Measurements from ENCODE around the gene VSIG2.
"Not testable (repeated sequence)": the region's sequence is repeated elsewhere in the genome, so short reads cannot be mapped to it uniquely, and the experiment has no call there.

The VSIG2 gene

DNA sequence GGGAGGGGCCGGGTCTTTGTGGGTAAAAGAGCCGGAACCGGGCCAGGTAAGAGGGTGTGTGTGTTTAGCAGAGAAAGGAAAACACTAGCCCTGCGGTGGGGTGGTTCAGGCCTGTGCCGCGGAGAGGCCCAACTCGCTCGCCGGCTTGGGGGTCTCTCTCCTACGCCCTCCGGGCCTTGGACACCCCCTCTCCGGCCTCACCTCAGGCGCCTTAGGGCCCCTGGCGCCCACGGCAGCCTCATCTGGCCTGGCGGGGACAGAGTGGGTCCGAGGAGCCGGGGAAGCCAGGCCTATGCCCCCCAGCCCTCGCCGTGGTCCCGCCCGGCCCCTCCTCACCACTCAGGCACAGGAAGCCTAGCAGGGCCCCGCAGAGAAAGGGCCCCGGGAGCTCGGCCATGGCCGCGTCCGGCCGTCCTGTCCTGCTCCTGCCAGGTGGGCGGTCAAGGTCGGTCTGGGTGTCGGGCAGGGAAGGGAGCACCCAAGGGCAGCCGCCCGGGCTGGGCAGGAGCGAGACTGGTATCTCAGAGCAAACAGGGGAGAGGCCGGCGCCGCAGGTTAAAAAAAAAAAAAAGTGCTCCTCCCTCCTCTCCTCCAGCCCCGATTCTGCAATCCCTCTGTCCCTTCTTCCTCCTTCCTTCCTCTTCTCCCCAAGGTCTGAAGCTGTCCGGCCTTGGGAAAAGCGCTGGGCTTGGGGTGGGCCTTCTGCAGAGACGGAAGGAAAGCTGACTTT is at the start of gene VSIG2:
Gene VSIG2, minus strand, starts transcription at position 515 of the 730 bp plus-strand sequence. Its CDS starts 118 bp downstream, at position 397.
- DNase-seq (ENCODE audit: low read depth), result no peak

GRCh38 chr11:124801014-124801413 is 49.0 kb upstream of the VSIG2 start:
- no peak for DNase-seq (ENCODE audit: low read depth)

DNA sequence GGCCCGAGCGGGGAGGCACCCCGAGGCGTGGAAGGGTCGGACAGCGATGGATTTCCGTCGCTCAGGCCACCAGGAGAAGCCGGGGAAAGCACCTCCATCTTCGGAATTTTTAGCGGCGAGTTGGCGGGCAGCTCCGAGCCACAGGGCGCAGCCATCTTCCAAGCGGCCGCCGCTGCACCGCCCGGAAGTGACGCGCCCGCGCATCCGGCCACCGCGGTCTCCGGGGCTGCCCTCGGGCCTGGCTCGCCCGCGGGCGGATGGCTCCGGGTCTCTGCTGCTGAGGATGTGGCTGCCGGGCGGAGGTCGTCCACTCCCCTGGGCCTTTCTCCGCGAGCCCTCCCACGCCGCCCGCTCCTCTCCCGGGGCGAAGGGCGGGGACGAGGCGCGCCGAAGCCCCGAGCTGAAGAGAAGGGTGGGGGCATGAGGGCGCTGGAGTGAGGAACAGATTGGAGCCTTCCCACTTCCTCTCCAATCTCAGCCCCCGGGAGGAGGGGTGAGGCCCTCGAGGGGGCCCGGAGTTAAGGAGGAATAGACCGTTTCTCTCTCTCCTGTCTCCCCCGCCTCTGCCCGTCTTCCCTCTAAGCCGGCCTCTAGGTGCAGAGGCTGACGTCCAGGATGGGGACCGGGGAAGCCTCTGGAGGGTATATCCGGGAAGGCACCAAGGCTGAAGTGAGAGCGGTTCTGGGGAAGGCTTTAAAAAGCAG is 48.3 kb upstream of the VSIG2 start, which contains the start of gene MSANTD2:
Gene MSANTD2, minus strand, starts transcription at position 181 of the 704 bp plus-strand sequence. Its CDS starts 26 bp downstream, at position 155.
- DNase-seq (ENCODE audit: low read depth), result peak; percentile 71

- peak; percentile 29 for DNase-seq (ENCODE audit: low read depth)
Observed at GRCh38 chr11:124799348-124800225, 47.5 kb upstream of the VSIG2 start.

GRCh38 chr11:124798991-124799347 is 46.9 kb upstream of the VSIG2 start:
- DNase-seq (ENCODE audit: low read depth), result no peak

DNA sequence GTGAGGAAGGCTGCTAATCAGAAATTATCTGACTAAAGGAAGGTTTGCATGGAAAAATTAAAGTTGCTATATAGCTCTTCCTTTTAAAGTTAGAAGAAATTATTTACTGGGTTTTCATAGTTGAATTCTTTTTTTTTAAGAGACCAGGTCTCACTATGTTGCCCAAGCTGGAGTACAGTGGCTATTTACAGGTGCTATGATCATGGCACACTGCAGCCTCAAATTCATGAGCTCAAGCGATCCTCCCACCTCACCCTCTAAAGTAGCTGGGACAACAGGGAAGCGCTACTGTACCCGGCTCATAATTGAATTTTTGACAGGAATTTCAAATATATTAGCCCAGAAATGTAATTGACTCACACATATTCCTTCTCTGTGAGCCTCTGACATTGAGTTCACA is 44.3 kb upstream of the VSIG2 start:
- no peak for DNase-seq (ENCODE audit: low read depth)

- no peak for DNase-seq (ENCODE audit: low read depth)
Observed at GRCh38 chr11:124793466-124794278, 41.6 kb upstream of the VSIG2 start.

DNA sequence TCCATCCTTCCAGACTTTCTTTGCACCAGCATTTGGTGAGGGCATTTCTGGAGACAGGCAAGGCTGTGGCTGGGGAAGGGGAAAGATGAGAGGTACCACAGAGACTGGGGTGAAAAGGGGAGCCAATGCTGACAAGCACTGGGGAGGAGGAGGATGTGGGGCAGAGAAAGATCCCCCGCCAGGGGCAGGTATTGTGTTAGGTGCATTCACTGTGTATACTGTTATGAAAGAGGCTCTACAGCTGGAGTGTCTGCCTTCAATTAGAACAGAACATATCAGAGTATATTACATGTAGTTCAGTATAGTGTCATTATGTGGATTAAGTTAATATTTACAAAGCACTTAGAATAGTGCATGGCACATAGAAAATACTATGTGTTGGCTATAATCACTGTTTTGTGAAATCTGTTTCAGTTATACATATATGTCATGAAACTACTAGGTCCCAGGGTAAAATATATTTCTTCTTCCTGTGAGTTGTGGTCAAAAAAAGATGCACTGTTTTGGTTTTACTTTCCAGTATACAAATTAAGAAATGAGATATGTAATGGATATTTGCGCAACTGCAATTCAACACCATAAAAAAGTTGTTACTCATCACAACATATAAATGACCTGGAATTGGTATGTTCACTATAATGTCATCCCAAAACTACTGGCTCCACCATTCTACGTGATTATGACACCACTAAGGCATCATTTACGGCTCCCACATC is 39.7 kb upstream of the VSIG2 start:
- no peak for DNase-seq (ENCODE audit: low read depth)

DNA sequence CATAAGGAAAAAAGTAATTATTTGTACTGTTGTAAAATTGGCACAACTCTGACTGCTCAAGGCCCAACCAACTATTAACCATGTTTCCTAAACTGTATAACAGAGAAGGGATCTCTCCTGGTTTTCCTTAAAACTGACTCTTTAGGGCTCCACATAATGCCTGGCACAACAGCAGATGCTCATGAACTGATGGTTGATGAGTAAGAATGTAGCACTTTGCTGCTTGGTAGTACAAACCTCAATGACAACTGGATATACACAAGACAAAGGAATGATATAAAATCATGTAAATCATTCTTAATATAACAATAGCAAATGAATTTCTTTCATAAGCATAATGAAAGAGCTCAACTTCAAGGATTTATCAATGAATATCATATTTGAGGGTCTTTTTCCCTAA is 36.5 kb upstream of the VSIG2 start:
- DNase-seq (ENCODE audit: low read depth), result no peak

DNA sequence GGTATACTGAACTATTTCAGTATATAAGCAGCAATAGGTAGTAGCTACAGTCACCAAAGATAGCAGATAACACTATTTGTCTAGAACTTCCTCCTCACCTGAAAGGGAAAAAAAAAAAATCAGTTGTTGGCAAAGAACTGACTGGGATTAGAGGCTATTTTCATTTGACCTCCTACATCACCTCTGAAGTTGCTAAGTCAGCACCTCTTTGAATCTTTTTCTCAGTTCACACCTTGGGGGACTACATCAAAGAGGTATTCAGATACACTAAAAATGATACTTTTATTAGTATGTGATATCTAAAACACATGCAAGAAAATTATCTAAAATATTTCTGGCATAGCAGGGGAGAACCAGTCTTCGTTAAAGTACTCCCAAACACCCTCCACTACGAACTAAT is 32.0 kb upstream of the VSIG2 start:
- DNase-seq (ENCODE audit: low read depth), result no peak

DNA sequence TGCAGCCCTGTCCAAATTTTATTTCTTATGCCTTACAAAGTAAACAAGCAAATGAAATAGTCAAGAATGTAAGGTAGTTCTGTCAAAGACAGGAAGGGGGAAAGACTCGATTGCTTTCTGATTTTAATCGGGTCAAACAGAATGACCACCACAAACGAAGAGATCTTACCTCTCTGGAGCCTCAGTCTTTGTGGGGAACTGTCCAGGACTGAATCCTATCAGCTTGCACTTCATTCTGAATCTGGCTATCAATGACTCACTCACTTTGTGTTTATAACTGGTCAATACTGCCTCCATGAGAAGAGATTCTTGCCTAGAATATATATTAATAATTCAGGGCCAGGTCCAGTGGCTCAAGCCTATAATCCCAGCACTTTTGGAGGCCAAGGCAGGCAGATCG is 30.9 kb upstream of the VSIG2 start:
- DNase-seq (ENCODE audit: low read depth), result no peak

DNA sequence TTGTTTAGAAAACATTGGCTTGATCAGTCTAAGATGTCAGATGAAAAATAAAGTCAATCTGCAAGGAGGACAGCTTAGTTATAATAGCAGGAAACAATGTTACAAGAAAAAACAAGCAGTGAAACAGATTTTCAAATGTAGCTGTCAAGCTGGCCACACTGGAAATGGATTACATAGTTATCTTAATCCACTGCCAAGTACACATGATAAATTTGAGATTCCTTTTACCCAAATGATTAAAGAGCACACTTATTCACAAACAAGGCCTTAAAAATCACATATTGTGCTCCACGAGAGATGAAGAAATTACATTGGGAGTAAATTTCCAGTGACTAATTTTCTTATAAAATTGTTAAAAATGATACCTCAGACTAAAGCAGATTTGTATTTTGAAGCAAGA is 27.5 kb upstream of the VSIG2 start:
- no peak for DNase-seq (ENCODE audit: low read depth)

DNA sequence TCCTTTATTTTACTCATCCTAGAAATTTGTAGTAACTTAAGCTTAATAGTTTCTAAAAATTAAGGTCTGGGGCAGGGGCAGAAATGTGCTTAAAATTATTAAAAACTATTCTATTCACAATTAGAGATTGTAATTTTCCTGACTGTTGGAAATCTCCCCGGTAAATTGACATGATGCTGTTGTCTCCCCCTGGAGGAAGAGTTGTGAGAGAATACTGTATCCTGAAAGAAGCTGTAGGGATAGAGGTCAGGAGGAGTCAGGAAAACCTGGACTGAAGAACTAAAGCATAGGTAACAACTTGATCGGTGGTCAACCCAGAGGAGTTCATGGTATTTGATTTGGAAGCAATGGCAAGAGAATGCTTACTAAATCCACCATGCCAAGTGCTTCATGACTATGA is 26.2 kb upstream of the VSIG2 start:
- no peak for DNase-seq (ENCODE audit: low read depth)

GRCh38 chr11:124776865-124777645 is 25.0 kb upstream of the VSIG2 start:
- DNase-seq (ENCODE audit: low read depth), result no peak

DNA sequence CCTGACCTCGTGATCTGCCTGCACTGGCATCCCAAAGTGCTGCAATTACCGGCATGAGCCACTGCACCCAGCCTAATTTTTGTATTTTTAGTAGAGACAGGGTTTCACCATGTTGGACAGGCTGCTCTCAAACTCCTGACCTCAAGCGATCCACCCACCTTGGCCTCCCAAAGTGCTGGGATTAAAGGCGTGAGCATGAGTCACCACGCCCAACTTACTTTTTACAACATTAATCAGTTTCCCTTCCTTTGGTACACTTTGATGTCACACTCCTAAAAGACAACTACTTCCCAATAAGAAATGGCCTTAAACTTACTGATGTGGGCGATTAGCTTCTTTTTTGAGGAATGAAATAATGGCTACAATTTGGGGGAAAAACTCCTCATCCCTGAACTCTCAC is 18.9 kb upstream of the VSIG2 start:
- DNase-seq (ENCODE audit: low read depth), result not testable (repeated sequence)

DNA sequence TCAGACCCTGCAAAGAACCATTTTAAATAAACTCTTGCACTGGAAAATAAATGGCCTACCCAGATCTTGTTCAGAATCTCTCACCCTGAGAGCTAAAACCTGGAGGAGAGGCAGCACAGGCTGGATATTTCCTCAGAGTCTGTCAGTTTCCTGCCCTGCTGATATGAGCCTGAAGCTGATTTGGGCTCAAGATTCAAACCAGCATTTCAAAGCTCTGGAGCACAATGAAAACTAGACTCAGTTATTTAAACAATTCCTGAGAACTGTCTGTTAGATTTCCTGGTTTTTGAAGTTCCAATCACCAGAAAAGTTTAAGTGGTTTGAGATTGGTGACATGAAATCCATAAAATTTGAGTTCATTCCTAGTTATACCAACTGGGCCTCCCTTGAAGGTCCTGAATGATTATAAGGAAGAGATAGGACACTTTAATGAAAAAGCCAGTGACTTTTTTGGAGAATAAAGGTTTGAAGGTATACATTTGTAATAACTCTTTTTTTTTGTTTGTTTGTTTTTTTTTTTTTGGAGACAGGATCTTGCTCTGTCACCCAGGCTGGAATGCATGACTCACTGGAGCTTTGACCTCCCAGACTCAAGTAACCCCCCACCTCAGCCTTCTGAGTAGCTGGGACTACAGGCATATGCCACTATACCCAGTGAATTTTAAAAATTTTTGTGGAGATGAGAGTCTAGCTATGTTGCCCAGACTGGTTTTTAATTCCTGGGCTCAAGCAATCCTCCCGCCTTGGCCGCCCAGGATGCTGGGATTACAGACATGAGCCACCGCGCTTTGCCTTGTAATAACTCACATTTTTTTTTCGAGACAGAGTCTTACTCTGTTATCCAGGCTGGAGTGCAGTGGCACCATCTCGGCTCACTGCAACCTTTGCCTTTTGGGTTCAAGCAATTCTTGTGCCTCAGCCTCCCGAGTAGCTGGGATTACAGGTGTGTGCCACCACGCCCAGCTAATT is 18.0 kb upstream of the VSIG2 start:
- no peak for DNase-seq (ENCODE audit: low read depth)

DNA sequence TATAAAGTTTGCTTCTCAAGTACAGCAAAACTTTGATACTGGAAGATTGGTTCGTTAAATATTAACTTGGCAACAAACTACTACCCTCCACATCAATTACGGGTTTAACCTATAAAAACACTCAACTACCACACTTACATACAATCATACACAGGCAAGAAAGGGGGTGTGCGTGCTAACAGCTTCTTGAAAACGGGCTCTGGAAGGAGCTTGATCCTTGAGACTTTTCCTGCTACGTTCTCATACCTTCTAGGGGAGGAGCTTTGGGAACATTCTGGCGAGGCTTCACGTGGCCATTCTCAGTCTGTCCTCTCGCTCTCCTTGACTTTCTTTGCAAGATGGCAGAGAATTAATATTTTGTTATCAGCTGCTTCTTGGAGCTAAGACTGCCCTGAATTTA is 16.9 kb upstream of the VSIG2 start:
- DNase-seq (ENCODE audit: low read depth), result no peak

DNA sequence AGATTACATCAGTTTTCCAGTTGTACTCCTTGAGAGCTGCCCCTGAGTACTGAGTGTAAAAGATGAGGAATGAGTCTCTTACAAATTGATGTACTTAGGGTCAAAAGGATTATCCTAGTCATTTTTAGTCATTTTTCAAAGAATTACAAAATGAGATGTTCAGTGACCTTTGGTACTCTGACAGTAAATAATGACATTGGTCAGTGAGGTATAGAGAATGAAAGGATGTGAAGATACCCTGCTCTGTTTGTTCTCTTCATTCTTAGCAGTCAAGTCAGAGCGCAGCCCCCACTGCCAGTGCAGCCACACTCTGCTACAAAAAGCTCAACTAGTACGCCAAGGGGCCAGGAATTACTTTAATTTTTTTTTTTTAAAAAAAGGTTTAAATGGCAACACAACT is 14.1 kb upstream of the VSIG2 start:
- no peak for DNase-seq (ENCODE audit: low read depth)

Data from activated T-helper 9 cell treated with anti-CD3 and anti-CD28 coated beads, Interleukin-2, amount 50 U/mL, for 16 hours (primary cell).